ENCODE measurements around the gene CUX1. TPM values are rescaled to one million over a fixed set of nuclear protein-coding genes. Genes with fewer than 3 reads are reported as not detected.

The CUX1 gene
- total and polyA plus RNA-seq, 2 donors (not counting 1 experiment from before 2014, with no cell fraction given), result 10.8 to 86.5 TPM

- DNase-seq (no peak), ATAC-seq (ENCODE audit: low read depth) (no peak)
- Histone ChIP-seq H3K27me3 (replicated peaks in 1 of 4; ENCODE audit: control extremely low read depth in 1 of 4, control insufficient read depth in 3 of 4, insufficient read depth in 4 of 4, low read length in 3 of 4) (no peaks in the 10 kb centered on the region), H2AFZ (ENCODE audit: insufficient read depth, low read depth, low read length, poor library complexity, severe bottlenecking) (no peak overlapping the region), H3K79me2 (ENCODE audit: control insufficient read depth, insufficient read depth, low read length) (peaks cover 52% of the 10 kb centered on the region), H3K4me1 (ENCODE audit: control insufficient read depth in 2 of 2, insufficient read depth in 2 of 2, low read length in 2 of 2) (peaks cover 0 to 6% of the 10 kb centered on the region in 2 donors), H3K4me3 (ENCODE audit: control extremely low read depth in 1 of 5, extremely low read depth in 1 of 5, insufficient read depth in 1 of 5, low read depth in 2 of 5, low read length in 4 of 5) (no peak overlapping the region), H3K27ac (ENCODE audit: low read length in 2 of 2) (no peak overlapping the region), H3K4me2 (replicated peaks; ENCODE audit: low read depth, low read length, poor library complexity, severe bottlenecking) (no peak overlapping the region), H4K20me1 (ENCODE audit: control insufficient read depth, insufficient read depth, low read length, poor library complexity, severe bottlenecking) (peaks cover 23% of the 10 kb centered on the region), H3K36me3 (replicated peaks in 1 of 2; ENCODE audit: control extremely low read depth in 1 of 2, control insufficient read depth in 1 of 2, extremely low read depth in 1 of 2, insufficient read depth in 2 of 2, low read length in 1 of 2) (peaks cover 0 to 2% of the 10 kb centered on the region in 2 experiments), H3K9me3 (ENCODE audit: control extremely low read depth in 1 of 3, control insufficient read depth in 2 of 3, insufficient read depth in 1 of 3, low read length in 2 of 3) (peaks cover 0 to 3% (median 0%) of the 10 kb centered on the region in 3 donors), H3K9ac (ENCODE audit: low read length) (no peak overlapping the region)
- H3K4me1 Mint-ChIP-seq, result peaks cover 6% of the 10 kb centered on the region
- H3K27me3 Mint-ChIP-seq, result no peaks in the 10 kb centered on the region
- CTCF ChIA-PET, result no interaction called here
- no peak overlapping the region for H3K4me3 Mint-ChIP-seq
- POLR2A ChIA-PET, result no interaction called here
- H3K9me3 Mint-ChIP-seq (ENCODE audit: insufficient read depth), result no peaks in the 10 kb centered on the region
- 64% methylated on average over 2 of the region's 4 CpGs for WGBS (ENCODE audit: insufficient coverage)
- intact Hi-C loops (cut with micrococcal nuclease), result no loop called here
- no peak overlapping the region for H3K27ac Mint-ChIP-seq
- TF ChIP-seq EZH2 (IDR thresholded peaks at IDR 0.05; ENCODE audit: borderline replicate concordance, insufficient read depth, low read depth, low read length, poor library complexity, severe bottlenecking), result no peak
Observed at GRCh38 chr7:101948650-101949049, 131.2 kb downstream of the CUX1 start.

GRCh38 chr7:101950450-101951119, 133.2 kb downstream of the CUX1 start:
- no peak for TF ChIP-seq CTCF (IDR thresholded peaks at IDR 0.05)
- TF ChIP-seq EZH2 (IDR thresholded peaks at IDR 0.05; ENCODE audit: borderline replicate concordance, insufficient read depth, low read depth, low read length, poor library complexity, severe bottlenecking), result no peak
- peaks cover 3 to 21% of the 10 kb centered on the region in 2 donors for H3K4me1 ChIP-seq (ENCODE audit: control insufficient read depth in 2 of 2, insufficient read depth in 2 of 2, low read length in 2 of 2)
- Mint-ChIP-seq H3K9me3 (ENCODE audit: insufficient read depth) (no peaks in the 10 kb centered on the region), H3K27me3 (no peaks in the 10 kb centered on the region), H3K4me3 (no peak overlapping the region), H3K27ac (no peak overlapping the region), H3K4me1 (peaks cover 25% of the 10 kb centered on the region)
- ChIA-PET CTCF (no interaction called here), POLR2A (no interaction called here)
- ATAC-seq (ENCODE audit: low read depth), result no peak
- intact Hi-C loops (cut with micrococcal nuclease), result no loop called here
- no peak overlapping the region for H2AFZ ChIP-seq (ENCODE audit: insufficient read depth, low read depth, low read length, poor library complexity, severe bottlenecking)
- H3K4me3 ChIP-seq (ENCODE audit: control extremely low read depth in 1 of 5, extremely low read depth in 1 of 5, insufficient read depth in 1 of 5, low read depth in 2 of 5, low read length in 4 of 5), result no peak overlapping the region
- H3K9me3 ChIP-seq (ENCODE audit: control extremely low read depth in 1 of 3, control insufficient read depth in 2 of 3, insufficient read depth in 1 of 3, low read length in 2 of 3), result peaks cover 0 to 3% (median 0%) of the 10 kb centered on the region in 3 donors
- no peaks in the 10 kb centered on the region for H3K36me3 ChIP-seq (replicated peaks in 1 of 2; ENCODE audit: control extremely low read depth in 1 of 2, control insufficient read depth in 1 of 2, extremely low read depth in 1 of 2, insufficient read depth in 2 of 2, low read length in 1 of 2)
- H3K27me3 ChIP-seq (replicated peaks in 1 of 4; ENCODE audit: control extremely low read depth in 1 of 4, control insufficient read depth in 3 of 4, insufficient read depth in 4 of 4, low read length in 3 of 4), result no peaks in the 10 kb centered on the region
- H4K20me1 ChIP-seq (ENCODE audit: control insufficient read depth, insufficient read depth, low read length, poor library complexity, severe bottlenecking), result peaks cover 23% of the 10 kb centered on the region
- H3K4me2 ChIP-seq (replicated peaks; ENCODE audit: low read depth, low read length, poor library complexity, severe bottlenecking), result no peak overlapping the region
- H3K27ac ChIP-seq (ENCODE audit: low read length in 2 of 2), result no peak overlapping the region
- H3K9ac ChIP-seq (ENCODE audit: low read length), result no peak overlapping the region
- WGBS (ENCODE audit: insufficient coverage), result 100% methylated on average over 3 of the region's 4 CpGs
- no peak for DNase-seq
- H3K79me2 ChIP-seq (ENCODE audit: control insufficient read depth, insufficient read depth, low read length), result peaks cover 55% of the 10 kb centered on the region
